Neutrophil (primary cell): ENCODE data around the gene RCC2.
A peak's percentile ranks its signal among the peaks of the same experiment; 100 is the strongest.

Experiments used
- H3K27ac ChIP-seq: fragments of 200-600 bp; sonication (generic); 2 replicates; pipeline ENCODE4 v1.5.1; 2016; ENCODE audit warnings: mild to moderate bottlenecking, moderate library complexity
- H3K27me3 ChIP-seq: fragments of 200-600 bp; sonication (generic); 2 replicates; pipeline ENCODE4 v1.6.0; 2016; ENCODE audit warnings: mild to moderate bottlenecking
- H3K36me3 ChIP-seq: fragments of 200-600 bp; sonication (generic); 2 replicates; pipeline ENCODE4 v1.5.1; 2017
- H3K4me1 ChIP-seq, 2 experiments: fragments of 200-600 bp in 1 of 2; sonication (generic) in 1 of 2; 1 replicate in 1 of 2; 2 replicates in 1 of 2; pipeline versions ENCODE4 v1.5.1 to v1.6.1; 2013 to 2016; ENCODE audit warnings: low read depth in 1 of 2, low read length in 1 of 2, mild to moderate bottlenecking in 1 of 2, moderate library complexity in 1 of 2; ENCODE audit not compliant: control insufficient read depth in 1 of 2, insufficient read depth in 1 of 2
- H3K4me3 ChIP-seq, 2 experiments: fragments of 200-600 bp in 1 of 2; sonication (generic) in 1 of 2; 1 replicate in 1 of 2; 2 replicates in 1 of 2; pipeline ENCODE4 v1.5.1; 2013 to 2016; ENCODE audit warnings: low read depth in 1 of 2, low read length in 1 of 2, mild to moderate bottlenecking in 1 of 2, moderate library complexity in 1 of 2
- H3K9me3 ChIP-seq: fragments of 200-600 bp; sonication (generic); 2 replicates; pipeline ENCODE4 v1.5.1; 2016
- TF ChIP-seq, protein P1 (sequence below): fragments of 200-600 bp; sonication (generic); IDR thresholded peaks from 2 replicates; pipeline ENCODE4 v1.5.1; 2016; ENCODE audit warnings: antibody characterized with exemption

The RCC2 gene

DNA sequence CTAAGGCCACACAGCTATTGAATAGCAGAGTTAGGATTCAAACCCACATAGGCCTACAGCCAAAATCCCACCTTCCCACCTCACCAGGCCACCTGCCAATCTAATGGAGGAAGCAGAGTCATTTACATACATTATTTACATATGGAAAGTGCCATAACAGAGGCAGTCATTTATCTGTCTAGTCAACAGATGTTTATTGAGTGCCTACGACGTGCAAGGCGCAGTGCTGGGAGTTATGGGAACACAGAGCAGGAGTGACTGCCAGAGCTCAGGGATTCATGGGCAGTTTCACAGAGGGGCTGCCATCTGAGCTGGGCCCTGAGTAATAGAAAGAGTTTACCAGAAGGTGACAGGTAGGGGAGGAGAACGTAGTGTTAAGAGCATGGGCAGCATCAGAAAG is 77.8 kb downstream of the RCC2 start:
- Histone ChIP-seq H3K27me3 (no peaks in the 10 kb centered on the region), H3K4me1 (peaks cover 25 to 27% of the 10 kb centered on the region in 2 experiments), H3K4me3 (no peak overlapping the region), H3K27ac (peak overlapping the region; percentile 89), H3K9me3 (no peaks in the 10 kb centered on the region), H3K36me3 (peaks cover 74% of the 10 kb centered on the region)
- TF ChIP-seq, protein P1, sequence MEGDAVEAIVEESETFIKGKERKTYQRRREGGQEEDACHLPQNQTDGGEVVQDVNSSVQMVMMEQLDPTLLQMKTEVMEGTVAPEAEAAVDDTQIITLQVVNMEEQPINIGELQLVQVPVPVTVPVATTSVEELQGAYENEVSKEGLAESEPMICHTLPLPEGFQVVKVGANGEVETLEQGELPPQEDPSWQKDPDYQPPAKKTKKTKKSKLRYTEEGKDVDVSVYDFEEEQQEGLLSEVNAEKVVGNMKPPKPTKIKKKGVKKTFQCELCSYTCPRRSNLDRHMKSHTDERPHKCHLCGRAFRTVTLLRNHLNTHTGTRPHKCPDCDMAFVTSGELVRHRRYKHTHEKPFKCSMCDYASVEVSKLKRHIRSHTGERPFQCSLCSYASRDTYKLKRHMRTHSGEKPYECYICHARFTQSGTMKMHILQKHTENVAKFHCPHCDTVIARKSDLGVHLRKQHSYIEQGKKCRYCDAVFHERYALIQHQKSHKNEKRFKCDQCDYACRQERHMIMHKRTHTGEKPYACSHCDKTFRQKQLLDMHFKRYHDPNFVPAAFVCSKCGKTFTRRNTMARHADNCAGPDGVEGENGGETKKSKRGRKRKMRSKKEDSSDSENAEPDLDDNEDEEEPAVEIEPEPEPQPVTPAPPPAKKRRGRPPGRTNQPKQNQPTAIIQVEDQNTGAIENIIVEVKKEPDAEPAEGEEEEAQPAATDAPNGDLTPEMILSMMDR = no peak

- no peaks in the 10 kb centered on the region for H3K27me3 ChIP-seq
- TF ChIP-seq, protein P1 = no peak
- no peak overlapping the region for H3K4me3 ChIP-seq
- H3K4me1 ChIP-seq = peaks cover 12 to 14% of the 10 kb centered on the region in 2 experiments
- peaks cover 8% of the 10 kb centered on the region for H3K9me3 ChIP-seq
- peak overlapping the region; percentile 89 for H3K27ac ChIP-seq
- peaks cover 86% of the 10 kb centered on the region for H3K36me3 ChIP-seq
These were observed 79.1 kb downstream of the RCC2 start for GRCh38 chr1:17360272-17360956.

DNA sequence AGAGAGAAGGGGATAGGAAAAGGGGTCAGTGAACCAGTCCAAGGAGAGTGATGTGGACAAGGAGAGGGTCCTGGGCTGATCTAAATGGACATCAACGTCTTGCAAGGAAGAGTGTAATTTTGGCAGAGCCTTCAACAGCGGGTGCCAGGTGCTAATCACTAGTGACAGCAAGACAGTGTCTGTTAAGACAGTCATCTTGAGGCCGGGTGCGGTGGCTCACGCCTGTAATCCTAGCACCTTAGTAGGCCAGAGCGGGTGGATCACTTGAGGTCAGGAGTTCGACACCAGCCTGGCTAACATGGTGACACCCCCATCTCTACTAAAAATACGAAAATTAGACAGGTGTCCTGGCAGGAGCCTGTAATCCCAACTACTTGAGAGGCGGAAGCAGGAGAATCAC is 79.7 kb downstream of the RCC2 start:
- Histone ChIP-seq H3K4me1 (peaks cover 6 to 8% of the 10 kb centered on the region in 2 experiments), H3K27me3 (no peaks in the 10 kb centered on the region), H3K9me3 (peaks cover 8% of the 10 kb centered on the region), H3K27ac (peak overlapping the region; percentile 89), H3K4me3 (no peak overlapping the region), H3K36me3 (peaks cover 92% of the 10 kb centered on the region)
- TF ChIP-seq, protein P1 = no peak

DNA sequence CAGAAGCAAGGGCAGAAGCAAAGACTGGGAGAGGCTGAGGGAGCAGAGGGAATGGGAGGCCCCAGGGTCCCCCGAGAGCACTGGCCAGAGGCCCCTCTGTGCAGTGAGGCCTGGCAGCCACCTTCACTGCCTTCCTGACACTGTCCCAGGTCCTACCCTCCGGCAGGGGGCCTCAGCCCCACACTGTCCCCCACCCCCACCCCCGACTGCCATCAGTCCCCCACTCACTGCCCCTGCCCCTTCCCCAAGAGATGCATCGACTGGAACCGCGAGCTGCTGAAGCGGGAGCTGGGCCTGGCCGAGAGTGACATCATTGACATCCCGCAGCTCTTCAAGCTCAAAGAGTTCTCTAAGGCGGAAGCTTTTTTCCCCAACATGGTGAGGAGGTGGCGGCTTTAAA is 80.4 kb downstream of the RCC2 start:
- H3K27ac ChIP-seq = peak overlapping the region; percentile 89
- H3K4me3 ChIP-seq = no peak overlapping the region
- peaks cover 8% of the 10 kb centered on the region for H3K9me3 ChIP-seq
- peaks cover 97% of the 10 kb centered on the region for H3K36me3 ChIP-seq
- TF ChIP-seq, protein P1 = no peak
- H3K27me3 ChIP-seq = no peaks in the 10 kb centered on the region
- peaks cover 0 to under 1% of the 10 kb centered on the region in 2 experiments for H3K4me1 ChIP-seq

GRCh38 chr1:17358557-17358956 is 80.9 kb downstream of the RCC2 start:
- H3K27me3 ChIP-seq = no peaks in the 10 kb centered on the region
- no peak overlapping the region for H3K4me3 ChIP-seq
- TF ChIP-seq, protein P1 = no peak
- H3K36me3 ChIP-seq = peaks cover 97% of the 10 kb centered on the region
- peaks cover 8% of the 10 kb centered on the region for H3K9me3 ChIP-seq
- peak overlapping the region; percentile 89 for H3K27ac ChIP-seq
- no peaks in the 10 kb centered on the region for H3K4me1 ChIP-seq
